B cell (primary cell): ENCODE measurements around the gene INF2.

Source experiments
- CTCF ChIP-seq: fragments of 200-600 bp; IDR thresholded peaks from one replicate; pipeline ENCODE4 v1.8.0; 2022; ENCODE audit warnings: antibody characterized with exemption, mild to moderate bottlenecking
- EZH2 ChIP-seq: IDR thresholded peaks from 2 replicates; pipeline ENCODE4 v1.6.1; 2012; ENCODE audit warnings: borderline replicate concordance, low read depth, mild to moderate bottlenecking, moderate library complexity, low read length; ENCODE audit not compliant: insufficient read depth, poor library complexity, severe bottlenecking

- TF ChIP-seq CTCF (no peak), EZH2 (no peak)
Measured at GRCh38 chr14:104642540-104642868, 46.9 kb upstream of the INF2 start.
